ENCODE data around the gene TAX1BP1.

Gene TAX1BP1

GRCh38 chr7:27775782-27776181, 35.8 kb downstream of the TAX1BP1 start:
- no peak for DNase-seq (ENCODE audit: low read depth)
- H3K4me3 ChIP-seq (ENCODE audit: low read depth, low read length) = no peak overlapping the region
- no peak for TF ChIP-seq CTCF (IDR thresholded peaks at IDR 0.05; ENCODE audit: insufficient read depth, low read depth, low read length, missing control alignments)

GRCh38 chr7:27777662-27778061, 37.7 kb downstream of the TAX1BP1 start:
- no peak overlapping the region for H3K4me3 ChIP-seq (ENCODE audit: low read depth, low read length)
- TF ChIP-seq CTCF (IDR thresholded peaks at IDR 0.05; ENCODE audit: insufficient read depth, low read depth, low read length, missing control alignments) = no peak
- no peak for DNase-seq (ENCODE audit: low read depth)

GRCh38 chr7:27779873-27780272, 39.9 kb downstream of the TAX1BP1 start:
- TF ChIP-seq CTCF (IDR thresholded peaks at IDR 0.05; ENCODE audit: insufficient read depth, low read depth, low read length, missing control alignments) = no peak
- no peak overlapping the region for H3K4me3 ChIP-seq (ENCODE audit: low read depth, low read length)
- DNase-seq (ENCODE audit: low read depth) = no peak

GRCh38 chr7:27781188-27781587, 41.2 kb downstream of the TAX1BP1 start:
- DNase-seq (ENCODE audit: low read depth) = no peak
- H3K4me3 ChIP-seq (ENCODE audit: low read depth, low read length) = no peak overlapping the region
- no peak for TF ChIP-seq CTCF (IDR thresholded peaks at IDR 0.05; ENCODE audit: insufficient read depth, low read depth, low read length, missing control alignments)

- H3K4me3 ChIP-seq (ENCODE audit: low read depth, low read length) = no peak overlapping the region
- no peak for TF ChIP-seq CTCF (IDR thresholded peaks at IDR 0.05; ENCODE audit: insufficient read depth, low read depth, low read length, missing control alignments)
- DNase-seq (ENCODE audit: low read depth) = no peak
Measured at GRCh38 chr7:27782849-27783248, 42.9 kb downstream of the TAX1BP1 start.

- peak; percentile 38 for TF ChIP-seq CTCF (IDR thresholded peaks at IDR 0.05; ENCODE audit: insufficient read depth, low read depth, low read length, missing control alignments)
- peak; percentile 53 for DNase-seq (ENCODE audit: low read depth)
- H3K4me3 ChIP-seq (ENCODE audit: low read depth, low read length) = no peak overlapping the region
Measured at GRCh38 chr7:27784399-27785053, 44.6 kb downstream of the TAX1BP1 start.

GRCh38 chr7:27788437-27788836, 48.5 kb downstream of the TAX1BP1 start:
- no peak for TF ChIP-seq CTCF (IDR thresholded peaks at IDR 0.05; ENCODE audit: insufficient read depth, low read depth, low read length, missing control alignments)
- H3K4me3 ChIP-seq (ENCODE audit: low read depth, low read length) = no peak overlapping the region
- DNase-seq (ENCODE audit: low read depth) = no peak
